Mammary epithelial cell (primary cell): Measurements from ENCODE around the gene ACOT12.

Experiments used
- CTCF ChIP-seq, 2 donors: IDR thresholded peaks in 1 of 2; conservative IDR thresholded peaks in 1 of 2; 2 replicates each; pipeline ENCODE4 v1.5.1; 2011 to 2012; ENCODE audit warnings: inconsistent platforms in 2 of 2, low read length in 2 of 2, mild to moderate bottlenecking in 2 of 2, control low read depth in 1 of 2, low read depth in 1 of 2; ENCODE audit not compliant: insufficient read depth in 1 of 2; ENCODE audit errors: extremely low read depth in 1 of 2
- EZH2 ChIP-seq: IDR thresholded peaks from 2 replicates; pipeline ENCODE4 v1.6.1; 2012; ENCODE audit warnings: low read length, inconsistent platforms, borderline replicate concordance

DNA sequence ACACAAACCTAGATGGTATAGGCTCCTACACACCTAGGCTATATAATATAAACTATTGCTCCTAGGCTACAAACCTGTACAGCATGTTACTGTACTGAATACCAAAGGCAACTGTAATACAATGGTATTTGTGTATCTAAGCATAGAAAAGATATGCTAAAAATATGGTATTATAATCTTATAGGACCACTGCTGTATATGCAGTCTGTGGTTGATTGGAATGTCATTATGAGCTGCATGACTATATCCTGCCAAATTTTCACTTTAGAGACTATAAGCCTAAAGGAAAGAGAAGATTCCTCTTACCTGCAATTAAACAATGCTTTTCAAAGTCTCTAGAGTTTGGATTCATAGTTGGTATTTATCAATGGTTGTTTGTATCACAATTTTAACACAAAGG is 24.7 kb upstream of the ACOT12 start:
- TF ChIP-seq EZH2 (no peak), CTCF (conservative IDR thresholded peaks at IDR 0.05 in 1 of 2, IDR thresholded peaks at IDR 0.05 in 1 of 2; ENCODE audit: extremely low read depth in 1 of 2, insufficient read depth in 1 of 2, low read depth in 1 of 2, low read length in 2 of 2) (no peak)
